Common myeloid progenitor, CD34-positive (primary cell): Measurements from ENCODE around the gene AJUBA.
"Not testable (repeated sequence)": the region's sequence is repeated elsewhere in the genome, so short reads cannot be mapped to it uniquely, and the experiment has no call there.

ENCODE experiments used
- CTCF ChIA-PET: fragments of 350-600 bp; sonication (Branson Sonifier 250); formaldehyde crosslinking; loops from one replicate; lab custom pipeline; 2021; ENCODE audit warnings: antibody characterized with exemption; lab: Charles Lee
- POLR2A ChIA-PET: fragments of 350-600 bp; sonication (Branson Sonifier 250); formaldehyde crosslinking; loops from one replicate; lab custom pipeline; 2021; ENCODE audit warnings: antibody characterized with exemption; lab: Charles Lee
- DNase-seq, 3 donors: peaks; one replicate each; pipeline versions ENCODE4 v3.0.0 to v3.0.0-alpha.2; 2013
- H3K27ac ChIP-seq, 2 experiments: 1 replicate in 1 of 2; 2 replicates in 1 of 2; pipeline ENCODE4 v1.7.0; 2013; ENCODE audit warnings: inconsistent platforms in 2 of 2, low read length in 2 of 2, mild to moderate bottlenecking in 2 of 2, low read depth in 1 of 2, moderate library complexity in 1 of 2; ENCODE audit not compliant: severe bottlenecking in 2 of 2, insufficient read depth in 1 of 2, poor library complexity in 1 of 2
- H3K27me3 ChIP-seq, 5 experiments: replicated peaks in 2 of 5; 1 replicate in 3 of 5; 2 replicates in 2 of 5; pipeline versions ENCODE4 v1.6.1 to v1.7.0; 2013; ENCODE audit warnings: low read length in 4 of 5, mild to moderate bottlenecking in 2 of 5, moderate library complexity in 2 of 5, inconsistent platforms in 1 of 5; ENCODE audit not compliant: insufficient read depth in 5 of 5, control insufficient read depth in 4 of 5
- H3K36me3 ChIP-seq, 4 experiments: 1 replicate in 2 of 4; 2 replicates in 2 of 4; pipeline versions ENCODE4 v1.6.1 to v1.7.0; 2013; ENCODE audit warnings: low read length in 3 of 4, control low read depth in 1 of 4, mild to moderate bottlenecking in 1 of 4; ENCODE audit not compliant: control insufficient read depth in 4 of 4, insufficient read depth in 4 of 4
- H3K4me1 ChIP-seq, 4 experiments: 1 replicate in 3 of 4; 2 replicates in 1 of 4; pipeline versions ENCODE4 v1.6.1 to v1.7.1; 2013; ENCODE audit warnings: low read length in 3 of 4, mild to moderate bottlenecking in 3 of 4, control low read depth in 1 of 4, inconsistent platforms in 1 of 4, moderate library complexity in 1 of 4; ENCODE audit not compliant: control insufficient read depth in 4 of 4, insufficient read depth in 4 of 4; ENCODE audit errors: control extremely low read depth in 1 of 4
- H3K4me3 ChIP-seq, 7 experiments: 1 replicate in 4 of 7; 2 replicates in 3 of 7; pipeline versions ENCODE4 v1.5.1 to v1.7.0; 2013; ENCODE audit warnings: mild to moderate bottlenecking in 7 of 7, low read length in 6 of 7, moderate library complexity in 6 of 7, inconsistent platforms in 2 of 7, low read depth in 2 of 7, control low read depth in 1 of 7; ENCODE audit not compliant: insufficient read depth in 4 of 7, control insufficient read depth in 1 of 7; ENCODE audit errors: extremely low read depth in 1 of 7
- H3K9me3 ChIP-seq, 5 experiments: 1 replicate in 4 of 5; 2 replicates in 1 of 5; pipeline versions ENCODE4 v1.6.1 to v1.7.1; 2013; ENCODE audit warnings: low read length in 4 of 5, mild to moderate bottlenecking in 2 of 5, inconsistent platforms in 1 of 5, low read depth in 1 of 5, moderate library complexity in 1 of 5; ENCODE audit not compliant: control insufficient read depth in 4 of 5, insufficient read depth in 2 of 5; ENCODE audit errors: control extremely low read depth in 1 of 5
- WGBS: methylation state at CpG from one replicate; pipeline ENCODE4 v1.1.5; 2013; ENCODE audit not compliant: insufficient coverage; 5-methylcytosine and 5-hydroxymethylcytosine counted together

AJUBA gene

DNA sequence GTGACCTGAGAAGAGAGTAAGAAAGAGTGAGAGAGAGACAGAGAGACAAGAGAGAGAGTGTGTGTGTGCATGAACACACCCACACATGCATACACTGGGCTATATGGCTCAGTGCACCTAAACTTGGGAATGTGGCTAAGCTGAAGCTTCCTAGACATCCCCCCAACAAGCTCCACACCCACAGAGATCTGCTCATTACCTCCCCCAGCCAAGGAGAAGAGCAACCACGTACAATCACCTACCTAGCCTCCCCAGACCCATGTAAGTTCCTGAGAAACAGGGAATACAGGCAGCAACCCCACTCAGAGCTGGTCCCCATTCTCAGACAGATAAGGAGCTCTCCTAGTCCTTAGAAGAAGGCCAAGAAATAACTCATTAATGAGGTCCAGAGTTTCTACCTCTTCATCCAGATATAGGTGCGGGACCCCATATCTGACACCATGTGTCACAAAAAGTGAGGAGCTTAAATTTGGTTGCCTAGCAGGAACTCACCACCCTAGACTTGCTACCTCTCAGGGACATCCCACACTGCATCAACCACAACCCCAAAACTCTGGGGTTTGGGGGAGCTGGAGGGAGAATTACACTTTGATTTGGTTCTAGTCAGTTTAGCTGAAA, 9.9 kb downstream of the AJUBA start:
- 83% methylated on average over 1 of the region's 2 CpGs for WGBS
- peaks cover 0 to 5% (median 0%) of the 10 kb centered on the region in 4 experiments for H3K4me1 ChIP-seq
- ChIA-PET POLR2A (interaction anchor here (0.8 kb wide), 1 partner anchor 104 kb away, joined by 3 read pairs; no protein-coding TSS in a partner anchor), CTCF (interaction anchor here (0.5 to 34.1 kb wide), 19 partner anchors 9 to 149 kb away, joined by 3 to 933 read pairs (median 5); partner anchors contain the start of genes AJUBA, CDH24, HAUS4 and PSMB11)
- no peak overlapping the region for H3K4me3 ChIP-seq
- H3K36me3 ChIP-seq: no peaks in the 10 kb centered on the region
- H3K27me3 ChIP-seq: peaks cover 0 to 3% (median 0%) of the 10 kb centered on the region in 5 experiments
- H3K27ac ChIP-seq: no peak overlapping the region
- H3K9me3 ChIP-seq: no peaks in the 10 kb centered on the region
- no peak for DNase-seq

DNA sequence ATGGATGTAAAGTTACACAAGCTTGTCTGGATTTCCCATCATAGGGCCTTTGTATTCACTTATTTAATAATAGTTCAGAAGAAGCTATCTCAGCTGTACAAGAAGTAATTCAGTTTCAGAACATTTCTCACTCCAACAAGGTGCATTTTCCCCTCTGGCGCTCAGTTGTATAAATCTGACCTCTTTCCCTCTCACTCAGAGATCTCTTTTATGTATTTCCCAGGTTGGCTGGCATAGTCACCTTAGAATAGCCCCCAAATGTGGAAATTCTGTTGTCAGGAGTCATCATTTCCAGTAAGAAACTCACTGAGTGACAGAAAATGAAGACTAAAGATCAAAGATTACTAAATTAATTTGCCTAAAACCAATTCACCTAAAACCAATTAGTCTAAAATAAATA, 11.2 kb downstream of the AJUBA start:
- 100% methylated on average over 1 of the region's 1 CpG for WGBS

DNA sequence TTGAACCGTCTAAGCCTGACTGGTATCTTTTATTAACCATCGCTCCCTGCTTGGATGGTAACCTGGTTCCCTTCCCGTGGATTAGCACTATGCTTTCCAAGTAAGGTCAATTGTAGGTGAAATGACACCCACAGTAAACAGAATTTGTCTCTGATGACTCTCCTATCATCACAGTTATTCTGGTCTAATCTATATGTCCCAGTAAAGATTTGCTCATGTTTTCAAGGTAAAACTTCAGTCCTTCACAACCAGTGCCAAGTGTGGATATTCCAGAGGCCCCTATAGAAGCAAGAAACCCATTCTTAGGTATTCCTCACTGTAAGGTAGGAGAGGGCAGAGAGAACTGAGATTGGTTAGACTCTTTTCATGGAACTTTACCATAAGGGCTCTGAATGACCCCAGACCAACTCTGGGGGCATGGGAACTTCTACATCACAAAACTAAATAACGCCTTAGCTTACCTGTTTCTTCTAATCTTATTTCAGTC, 15.5 kb downstream of the AJUBA start:
- H3K4me1 ChIP-seq: no peaks in the 10 kb centered on the region
- H3K27ac ChIP-seq: no peak overlapping the region
- no peaks in the 10 kb centered on the region for H3K9me3 ChIP-seq
- no peak overlapping the region for H3K4me3 ChIP-seq
- DNase-seq: no peak
- WGBS: 100% methylated on average over 3 of the region's 4 CpGs
- H3K36me3 ChIP-seq: no peaks in the 10 kb centered on the region
- CTCF ChIA-PET: interaction anchor here (0.7 to 16.1 kb wide), 4 partner anchors 17 to 90 kb away, joined by 3 to 319 read pairs (median 4); partner anchors contain the start of genes AJUBA and PRMT5
- no peaks in the 10 kb centered on the region for H3K27me3 ChIP-seq
- POLR2A ChIA-PET: interaction anchor here (0.6 kb wide), 1 partner anchor 11 kb away, joined by 3 read pairs; no protein-coding TSS in a partner anchor

More for the DNA sequence above, 11.2 kb downstream of the AJUBA start:
- H3K27ac ChIP-seq: no peak overlapping the region
- DNase-seq: no peak
- ChIA-PET POLR2A (interaction anchor here (0.6 kb wide), 1 partner anchor 405 kb away, joined by 4 read pairs; no protein-coding TSS in a partner anchor), CTCF (interaction anchor here (0.6 to 34.1 kb wide), 4 partner anchors 15 to 327 kb away, joined by 5 to 933 read pairs (median 201); partner anchors contain the start of genes AJUBA, CDH24, HAUS4 and OR6J1)
- no peaks in the 10 kb centered on the region for H3K9me3 ChIP-seq
- H3K27me3 ChIP-seq: peaks cover 0 to 3% (median 0%) of the 10 kb centered on the region in 5 experiments
- H3K4me1 ChIP-seq: no peaks in the 10 kb centered on the region
- no peaks in the 10 kb centered on the region for H3K36me3 ChIP-seq
- H3K4me3 ChIP-seq: no peak overlapping the region

DNA sequence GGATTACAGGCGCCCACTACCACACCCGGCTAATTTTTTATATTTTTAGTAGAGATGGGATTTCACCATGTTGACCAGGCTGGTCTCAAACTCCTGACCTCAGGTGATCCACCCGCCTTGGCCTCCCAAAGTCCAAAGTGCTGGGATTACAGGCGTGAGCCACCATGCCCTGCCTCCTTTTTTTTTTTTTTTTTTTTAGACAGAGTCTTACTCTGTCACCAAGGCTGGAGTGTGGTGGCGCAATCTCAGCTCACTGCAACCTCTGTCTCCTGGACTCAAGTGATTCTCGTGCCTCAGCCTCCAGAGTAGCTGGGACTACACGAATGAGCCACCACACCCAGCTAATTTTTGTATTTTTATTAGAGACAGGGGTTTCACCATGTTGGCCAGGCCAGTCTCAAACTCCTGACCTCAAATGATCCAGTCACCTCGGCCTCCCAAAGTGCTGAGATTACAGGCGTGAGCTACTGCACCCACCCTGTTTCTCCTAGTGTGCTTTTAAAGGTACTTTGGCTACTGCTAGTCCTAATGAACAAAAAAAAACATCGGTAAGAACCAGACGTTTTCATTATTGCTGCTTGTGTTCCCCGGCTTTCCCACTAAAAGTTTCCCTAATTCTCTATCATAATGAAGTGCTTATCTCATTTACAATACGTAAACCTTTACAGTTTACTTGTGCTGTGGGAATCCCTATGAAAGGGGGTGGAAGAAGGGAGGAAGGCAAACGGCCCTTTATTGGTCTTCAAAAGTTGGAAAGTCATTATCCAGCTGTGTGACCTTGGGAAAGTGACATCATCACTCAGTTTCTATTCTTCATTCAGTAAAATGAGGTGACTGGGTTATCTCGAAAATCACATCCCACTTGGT, 16.2 kb downstream of the AJUBA start:
- H3K4me1 ChIP-seq, DNase-seq, H3K27me3 ChIP-seq, H3K4me3 ChIP-seq, H3K9me3 ChIP-seq, H3K27ac ChIP-seq, H3K36me3 ChIP-seq: not testable (repeated sequence)
- POLR2A ChIA-PET: interaction anchor here (0.6 kb wide), 1 partner anchor 11 kb away, joined by 3 read pairs; no protein-coding TSS in a partner anchor
- 100% methylated on average over 6 of the region's 15 CpGs for WGBS
- CTCF ChIA-PET: interaction anchor here (0.7 to 16.1 kb wide), 4 partner anchors 13 to 90 kb away, joined by 3 to 319 read pairs (median 3); partner anchors contain the start of gene AJUBA

DNA sequence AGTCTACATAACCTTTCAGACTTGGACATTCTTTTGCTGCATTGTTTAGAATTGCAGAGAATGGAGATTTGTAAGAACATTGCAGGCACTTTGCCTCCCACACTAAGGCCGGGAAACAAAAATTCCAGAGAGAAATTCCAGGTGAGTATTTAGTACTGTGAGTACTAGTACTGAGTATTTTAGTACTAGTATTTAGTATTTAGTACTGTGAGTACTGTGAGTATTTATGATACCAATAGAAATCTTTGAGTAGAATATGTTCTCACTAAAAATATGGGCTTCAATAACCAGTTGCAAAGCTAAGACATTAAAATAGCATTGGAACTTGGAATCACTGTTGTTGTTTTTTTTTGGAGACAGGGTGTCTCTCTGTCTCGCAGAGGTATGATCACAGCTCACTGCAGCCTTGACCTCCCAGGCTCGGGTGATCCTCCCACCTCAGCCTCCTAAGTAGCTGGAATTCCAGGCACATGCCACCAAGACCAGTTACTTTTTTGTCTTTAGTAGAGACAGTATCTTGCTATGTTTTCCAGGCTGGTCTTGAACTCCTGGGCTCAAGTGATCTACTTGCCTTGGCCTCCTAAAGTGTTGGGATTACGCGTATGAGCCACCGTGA, 20.2 kb downstream of the AJUBA start:
- ChIA-PET POLR2A (interaction anchor here (0.6 kb wide), 1 partner anchor 45 kb away, joined by 3 read pairs; no protein-coding TSS in a partner anchor), CTCF (interaction anchor here (0.6 to 4.1 kb wide), 9 partner anchors 11 to 97 kb away, joined by 3 to 26 read pairs (median 3); no protein-coding TSS in a partner anchor)
- WGBS: 100% methylated on average over 4 of the region's 6 CpGs
- Histone ChIP-seq H3K9me3 (no peaks in the 10 kb centered on the region), H3K27me3 (no peaks in the 10 kb centered on the region), H3K36me3 (no peaks in the 10 kb centered on the region), H3K4me1 (peaks cover 0 to 4% (median 2%) of the 10 kb centered on the region in 4 experiments), H3K4me3 (no peak overlapping the region), H3K27ac (no peak overlapping the region)
- no peak for DNase-seq
